ENCODE results near the gene NRROS.

GRCh38 chr3:196590279-196590678 lies 49.2 kb upstream of the NRROS start:
- TF ChIP-seq CTCF (IDR thresholded peaks at IDR 0.05; ENCODE audit: insufficient read depth, low read length, poor library complexity, severe bottlenecking) (no peak), EZH2phosphoT487 (conservative IDR thresholded peaks at IDR 0.05; ENCODE audit: low read length) (no peak)

All from SU-DHL-6 (cell line).